Measurements from ENCODE around the gene FOCAD. TPM values are rescaled to one million over a fixed set of nuclear protein-coding genes. Genes with fewer than 3 reads are reported as not detected.

Gene FOCAD
- total RNA-seq, 4 donors from 2014 or later = 24.0 to 64.5 (median 33.1) TPM

- H3K27me3 ChIP-seq = no peaks in the 10 kb centered on the region
- TF ChIP-seq EP300 (IDR thresholded peaks at IDR 0.05) (no peak), POLR2A (IDR thresholded peaks at IDR 0.05) (no peak), POLR2AphosphoS5 (IDR thresholded peaks at IDR 0.05) (no peak), CTCF (IDR thresholded peaks at IDR 0.05) (no peak)
- WGBS = 62% methylated on average over 1 of the region's 1 CpG
- no peaks in the 10 kb centered on the region for H3K4me1 ChIP-seq
- H3K36me3 ChIP-seq = peaks cover 7% of the 10 kb centered on the region
- DNase-seq (ENCODE audit: low spot score in 2 of 2) = no peak
- no peaks in the 10 kb centered on the region for H3K9me3 ChIP-seq
- H3K4me3 ChIP-seq = no peak overlapping the region
- H3K27ac ChIP-seq = no peak overlapping the region
These were observed 38.2 kb downstream of the FOCAD start for GRCh38 chr9:20722221-20722620.

- Histone ChIP-seq H3K27ac (no peak overlapping the region), H3K4me3 (no peak overlapping the region), H3K9me3 (no peaks in the 10 kb centered on the region), H3K4me1 (no peaks in the 10 kb centered on the region), H3K36me3 (peaks cover 5% of the 10 kb centered on the region), H3K27me3 (no peaks in the 10 kb centered on the region)
- WGBS = 45% methylated on average over 3 of the region's 3 CpGs
- no peak for TF ChIP-seq CTCF (IDR thresholded peaks at IDR 0.05)
- no peak for TF ChIP-seq POLR2A (IDR thresholded peaks at IDR 0.05)
- no peak for TF ChIP-seq POLR2AphosphoS5 (IDR thresholded peaks at IDR 0.05)
- TF ChIP-seq EP300 (IDR thresholded peaks at IDR 0.05) = no peak
- no peak for DNase-seq (ENCODE audit: low spot score in 2 of 2)
These were observed 41.6 kb downstream of the FOCAD start for GRCh38 chr9:20725675-20726074.

GRCh38 chr9:20726144-20726543 lies 42.1 kb downstream of the FOCAD start:
- no peak overlapping the region for H3K4me3 ChIP-seq
- no peaks in the 10 kb centered on the region for H3K27me3 ChIP-seq
- H3K4me1 ChIP-seq = no peaks in the 10 kb centered on the region
- no peak for DNase-seq (ENCODE audit: low spot score in 2 of 2)
- 74% methylated on average over 2 of the region's 2 CpGs for WGBS
- peaks cover 4% of the 10 kb centered on the region for H3K36me3 ChIP-seq
- TF ChIP-seq CTCF (IDR thresholded peaks at IDR 0.05) (no peak), EP300 (IDR thresholded peaks at IDR 0.05) (no peak)
- no peak overlapping the region for H3K27ac ChIP-seq
- no peaks in the 10 kb centered on the region for H3K9me3 ChIP-seq

- DNase-seq (ENCODE audit: low spot score in 2 of 2) = no peak
- H3K4me1 ChIP-seq = no peaks in the 10 kb centered on the region
- H3K36me3 ChIP-seq = no peaks in the 10 kb centered on the region
- H3K9me3 ChIP-seq = no peaks in the 10 kb centered on the region
- H3K27me3 ChIP-seq = no peaks in the 10 kb centered on the region
- H3K4me3 ChIP-seq = no peak overlapping the region
- TF ChIP-seq POLR2AphosphoS5 (IDR thresholded peaks at IDR 0.05) (no peak), EP300 (IDR thresholded peaks at IDR 0.05) (no peak), CTCF (IDR thresholded peaks at IDR 0.05) (no peak), POLR2A (IDR thresholded peaks at IDR 0.05) (no peak)
- no peak overlapping the region for H3K27ac ChIP-seq
These were observed 44.6 kb downstream of the FOCAD start for GRCh38 chr9:20728493-20729220.

GRCh38 chr9:20729523-20729922 lies 45.5 kb downstream of the FOCAD start:
- no peak for TF ChIP-seq POLR2AphosphoS5 (IDR thresholded peaks at IDR 0.05)
- no peak for TF ChIP-seq EP300 (IDR thresholded peaks at IDR 0.05)
- no peak for TF ChIP-seq CTCF (IDR thresholded peaks at IDR 0.05)
- no peak for TF ChIP-seq POLR2A (IDR thresholded peaks at IDR 0.05)
- no peak overlapping the region for H3K27ac ChIP-seq
- no peak for DNase-seq (ENCODE audit: low spot score in 2 of 2)
- H3K4me1 ChIP-seq = no peaks in the 10 kb centered on the region
- no peaks in the 10 kb centered on the region for H3K27me3 ChIP-seq
- H3K36me3 ChIP-seq = no peaks in the 10 kb centered on the region
- no peak overlapping the region for H3K4me3 ChIP-seq
- no peaks in the 10 kb centered on the region for H3K9me3 ChIP-seq
